Caco-2 (cell line): ENCODE data around the gene MGP. TPM values are rescaled to one million over a fixed set of nuclear protein-coding genes. Genes with fewer than 3 reads are reported as not detected.

ENCODE experiments used
- BruUV-seq: library from RNA; stranded (reverse); fragments of 400-500 nt; replicated peaks from 2 replicates; lab custom pipeline; 2021; lab: Mats Ljungman, UMichigan
- CTCF ChIA-PET: fragments of 300-600 bp; sonication (Branson Sonifier 250); formaldehyde crosslinking; loops from one replicate; lab custom pipeline; 2022; ENCODE audit warnings: antibody characterized with exemption; lab: Charles Lee
- POLR2A ChIA-PET: fragments of 300-600 bp; sonication (Branson Sonifier 250); formaldehyde crosslinking; loops from one replicate; lab custom pipeline; 2022; ENCODE audit warnings: antibody characterized with exemption; lab: Charles Lee
- DNase-seq, 2 experiments: peaks; one replicate each; pipeline versions ENCODE4 v3.0.0 to v3.0.0-alpha.2; 2020 to 2022
- H3K27me3 ChIP-seq: replicated peaks from 2 replicates; pipeline ENCODE4 v1.6.0; 2011; ENCODE audit warnings: low read length; ENCODE audit not compliant: control insufficient read depth, insufficient read depth
- H3K36me3 ChIP-seq: 2 replicates; pipeline ENCODE4 v1.5.1; 2011; ENCODE audit warnings: low read length; ENCODE audit not compliant: control insufficient read depth, insufficient read depth
- H3K4me1 ChIP-seq: fragments of 250-450 bp; sonication (Bioruptor Pico); 2 replicates; pipeline ENCODE4 v1.5.1; 2020; ENCODE audit warnings: mild to moderate bottlenecking
- H3K4me3 ChIP-seq: 2 replicates; pipeline ENCODE4 v1.5.1; 2011; ENCODE audit warnings: low read depth, mild to moderate bottlenecking, control low read depth, low read length
- H3K9me3 ChIP-seq: fragments of 250-450 bp; sonication (Bioruptor Pico); 2 replicates; pipeline ENCODE4 v1.5.1; 2020; ENCODE audit warnings: mild to moderate bottlenecking, moderate library complexity
- H3K27ac Mint-ChIP-seq: one replicate; pipeline ENCODE4 v1.8.0; 2022; ENCODE audit warnings: mixed read lengths; ENCODE audit not compliant: unreplicated experiment
- H3K27me3 Mint-ChIP-seq: one replicate; pipeline ENCODE4 v1.8.0; 2022; ENCODE audit warnings: mixed read lengths; ENCODE audit not compliant: insufficient read depth, unreplicated experiment
- H3K36me3 Mint-ChIP-seq: one replicate; pipeline ENCODE4 v1.8.0; 2022; ENCODE audit warnings: mild to moderate bottlenecking, mixed read lengths; ENCODE audit not compliant: insufficient read depth, unreplicated experiment
- H3K4me1 Mint-ChIP-seq: one replicate; pipeline ENCODE4 v1.8.0; 2022; ENCODE audit warnings: low read depth, mixed read lengths; ENCODE audit not compliant: unreplicated experiment
- H3K4me3 Mint-ChIP-seq: one replicate; pipeline ENCODE4 v1.8.0; 2022; ENCODE audit warnings: mild to moderate bottlenecking, moderate library complexity, mixed read lengths; ENCODE audit not compliant: unreplicated experiment
- H3K9me3 Mint-ChIP-seq: one replicate; pipeline ENCODE4 v1.8.0; 2022; ENCODE audit warnings: mixed read lengths; ENCODE audit not compliant: unreplicated experiment
- intact Hi-C: fragments of 100-400 bp; cut with micrococcal nuclease; formaldehyde crosslinking; loops from one replicate; pipeline ENCODE4 v1.10.0; 2022; ENCODE audit not compliant: unreplicated experiment
- total RNA-seq: library from RNA; stranded (reverse); gene quantifications from 2 replicates; pipeline ENCODE4 v1.2.3, GENCODE V29; 2022
- TF ChIP-seq, protein P1 (sequence below), 2 experiments: fragments of 200-600 bp in 1 of 2; IDR thresholded peaks; 1 replicate in 1 of 2; 2 replicates in 1 of 2; pipeline versions ENCODE4 v1.5.1 to v1.8.0; 2011 to 2022; ENCODE audit warnings: antibody characterized with exemption in 1 of 2, control low read depth in 1 of 2, inconsistent platforms in 1 of 2, low read depth in 1 of 2, low read length in 1 of 2, mild to moderate bottlenecking in 1 of 2, moderate library complexity in 1 of 2; ENCODE audit not compliant: insufficient read depth in 1 of 2, severe bottlenecking in 1 of 2, unreplicated experiment in 1 of 2

MGP gene
- total RNA-seq, 1 experiment from 2014 or later: not detected

DNA sequence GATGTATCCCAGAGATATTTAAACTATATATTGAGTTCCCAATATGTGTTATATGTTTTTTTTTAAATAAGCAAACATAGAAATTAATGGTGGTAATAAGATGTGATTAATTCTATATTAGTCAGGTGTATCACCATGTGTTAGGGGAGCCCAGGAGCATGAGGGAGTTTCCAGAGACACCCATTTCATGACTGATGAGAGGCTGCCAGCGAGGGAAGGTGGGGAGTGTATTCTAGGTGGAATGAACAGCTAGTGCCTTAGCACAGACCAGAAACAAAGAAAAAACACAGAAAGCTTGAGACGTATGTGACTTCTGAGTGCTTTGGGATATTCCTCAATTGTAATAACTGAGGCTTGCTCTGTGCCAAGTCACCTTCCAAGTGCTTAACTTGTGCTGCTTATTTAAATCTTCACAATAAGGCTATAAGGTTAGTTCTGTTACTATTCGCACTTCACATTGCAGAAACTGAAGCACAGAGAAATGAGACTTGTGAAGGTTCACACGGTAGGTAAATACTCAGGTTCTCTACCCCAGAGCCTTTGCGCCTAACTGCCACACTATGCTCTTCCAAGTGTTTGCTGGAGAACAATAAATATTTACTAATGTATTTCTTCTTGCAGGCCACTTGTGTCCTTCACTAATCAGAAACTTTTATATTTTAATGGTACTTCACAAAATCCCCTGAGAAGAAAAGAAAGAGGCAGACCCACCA, 17.9 kb upstream of the MGP start:
- BruUV-seq: no TSS peak

DNA sequence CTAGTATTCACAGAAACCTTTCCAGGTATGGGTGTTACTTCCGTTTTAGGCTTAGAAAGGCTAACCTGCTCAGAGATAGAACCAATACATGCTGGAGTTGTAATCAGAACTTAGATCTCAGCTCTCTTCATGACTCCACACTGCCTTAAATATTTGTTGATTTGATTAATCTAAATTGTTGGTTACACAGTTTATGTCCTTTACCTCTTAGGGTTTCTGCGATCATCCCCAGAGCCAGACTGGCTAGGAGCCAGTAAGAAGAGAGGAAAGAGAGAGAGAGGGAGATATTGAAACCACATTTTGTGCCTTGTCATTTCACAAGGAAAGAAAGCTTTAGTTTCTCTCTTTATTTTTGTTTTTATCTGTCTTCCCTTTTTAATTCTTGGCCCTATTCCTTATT, 16.8 kb upstream of the MGP start:
- Mint-ChIP-seq H3K36me3 (no peaks in the 10 kb centered on the region), H3K4me1 (peaks cover 10% of the 10 kb centered on the region), H3K9me3 (no peaks in the 10 kb centered on the region), H3K4me3 (no peak overlapping the region), H3K27me3 (no peaks in the 10 kb centered on the region), H3K27ac (no peak overlapping the region)
- Histone ChIP-seq H3K4me3 (no peak overlapping the region), H3K27me3 (no peaks in the 10 kb centered on the region), H3K4me1 (peaks cover 3% of the 10 kb centered on the region; the same call in 1 of the 2 replicates), H3K9me3 (no peaks in the 10 kb centered on the region), H3K36me3 (no peaks in the 10 kb centered on the region)
- POLR2A ChIA-PET: no interaction called here
- BruUV-seq: no TSS peak
- CTCF ChIA-PET: no interaction called here
- DNase-seq: no peak
- TF ChIP-seq, protein P1, sequence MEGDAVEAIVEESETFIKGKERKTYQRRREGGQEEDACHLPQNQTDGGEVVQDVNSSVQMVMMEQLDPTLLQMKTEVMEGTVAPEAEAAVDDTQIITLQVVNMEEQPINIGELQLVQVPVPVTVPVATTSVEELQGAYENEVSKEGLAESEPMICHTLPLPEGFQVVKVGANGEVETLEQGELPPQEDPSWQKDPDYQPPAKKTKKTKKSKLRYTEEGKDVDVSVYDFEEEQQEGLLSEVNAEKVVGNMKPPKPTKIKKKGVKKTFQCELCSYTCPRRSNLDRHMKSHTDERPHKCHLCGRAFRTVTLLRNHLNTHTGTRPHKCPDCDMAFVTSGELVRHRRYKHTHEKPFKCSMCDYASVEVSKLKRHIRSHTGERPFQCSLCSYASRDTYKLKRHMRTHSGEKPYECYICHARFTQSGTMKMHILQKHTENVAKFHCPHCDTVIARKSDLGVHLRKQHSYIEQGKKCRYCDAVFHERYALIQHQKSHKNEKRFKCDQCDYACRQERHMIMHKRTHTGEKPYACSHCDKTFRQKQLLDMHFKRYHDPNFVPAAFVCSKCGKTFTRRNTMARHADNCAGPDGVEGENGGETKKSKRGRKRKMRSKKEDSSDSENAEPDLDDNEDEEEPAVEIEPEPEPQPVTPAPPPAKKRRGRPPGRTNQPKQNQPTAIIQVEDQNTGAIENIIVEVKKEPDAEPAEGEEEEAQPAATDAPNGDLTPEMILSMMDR (IDR thresholded peaks at IDR 0.05; ENCODE audit: insufficient read depth in 1 of 2, low read depth in 1 of 2, low read length in 1 of 2, severe bottlenecking in 1 of 2, unreplicated experiment in 1 of 2): no peak
- intact Hi-C loops: no loop called here

More for the DNA sequence above, 17.9 kb upstream of the MGP start:
- POLR2A ChIA-PET: no interaction called here
- Mint-ChIP-seq H3K9me3 (no peaks in the 10 kb centered on the region), H3K27me3 (no peaks in the 10 kb centered on the region), H3K36me3 (no peaks in the 10 kb centered on the region), H3K4me1 (peaks cover 10% of the 10 kb centered on the region), H3K4me3 (no peak overlapping the region), H3K27ac (no peak overlapping the region)
- intact Hi-C loops: no loop called here
- no peak for DNase-seq
- TF ChIP-seq, protein P1 (IDR thresholded peaks at IDR 0.05; ENCODE audit: insufficient read depth in 1 of 2, low read depth in 1 of 2, low read length in 1 of 2, severe bottlenecking in 1 of 2, unreplicated experiment in 1 of 2): no peak
- Histone ChIP-seq H3K36me3 (no peaks in the 10 kb centered on the region), H3K9me3 (no peaks in the 10 kb centered on the region), H3K27me3 (no peaks in the 10 kb centered on the region), H3K4me1 (peaks cover 3% of the 10 kb centered on the region; the same call in 1 of the 2 replicates), H3K4me3 (no peak overlapping the region)
- CTCF ChIA-PET: no interaction called here

DNA sequence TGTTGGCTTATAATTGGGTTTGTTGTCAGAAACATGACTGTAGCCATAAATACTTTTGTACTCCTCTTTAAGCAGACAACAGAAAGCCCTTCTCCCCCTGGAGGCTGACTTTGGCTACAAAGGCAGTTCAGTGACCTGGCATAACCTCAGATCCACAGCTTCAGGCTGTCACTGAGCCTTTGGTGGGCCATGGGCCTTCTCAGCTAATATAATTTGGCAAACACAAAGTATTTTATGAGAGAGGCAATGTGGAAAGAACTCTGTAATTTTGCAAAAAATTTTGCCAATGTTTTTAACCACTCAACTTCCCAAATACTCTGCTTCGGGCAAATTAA, 15.5 kb upstream of the MGP start:
- peaks cover 3% of the 10 kb centered on the region; the same call in 1 of the 2 replicates for H3K4me1 ChIP-seq
- no peaks in the 10 kb centered on the region for H3K36me3 ChIP-seq
- TF ChIP-seq, protein P1 (IDR thresholded peaks at IDR 0.05; ENCODE audit: insufficient read depth in 1 of 2, low read depth in 1 of 2, low read length in 1 of 2, severe bottlenecking in 1 of 2, unreplicated experiment in 1 of 2): no peak
- H3K36me3 Mint-ChIP-seq: no peaks in the 10 kb centered on the region
- H3K27ac Mint-ChIP-seq: no peak overlapping the region
- H3K4me3 ChIP-seq: no peak overlapping the region
- H3K9me3 ChIP-seq: no peaks in the 10 kb centered on the region
- intact Hi-C loops: no loop called here
- no peaks in the 10 kb centered on the region for H3K27me3 ChIP-seq
- DNase-seq: peak in 1 of 2 experiments; percentile 18
- BruUV-seq: no TSS peak
- H3K27me3 Mint-ChIP-seq: no peaks in the 10 kb centered on the region
- ChIA-PET CTCF (no interaction called here), POLR2A (no interaction called here)
- no peak overlapping the region for H3K4me3 Mint-ChIP-seq
- peaks cover 10% of the 10 kb centered on the region for H3K4me1 Mint-ChIP-seq
- H3K9me3 Mint-ChIP-seq: no peaks in the 10 kb centered on the region
